ENCODE results near the gene LCNL1.
A peak's percentile ranks its signal among the peaks of the same experiment; 100 is the strongest.
"Not testable (repeated sequence)": the region's sequence is repeated elsewhere in the genome, so short reads cannot be mapped to it uniquely, and the experiment has no call there.

LCNL1 gene

DNA sequence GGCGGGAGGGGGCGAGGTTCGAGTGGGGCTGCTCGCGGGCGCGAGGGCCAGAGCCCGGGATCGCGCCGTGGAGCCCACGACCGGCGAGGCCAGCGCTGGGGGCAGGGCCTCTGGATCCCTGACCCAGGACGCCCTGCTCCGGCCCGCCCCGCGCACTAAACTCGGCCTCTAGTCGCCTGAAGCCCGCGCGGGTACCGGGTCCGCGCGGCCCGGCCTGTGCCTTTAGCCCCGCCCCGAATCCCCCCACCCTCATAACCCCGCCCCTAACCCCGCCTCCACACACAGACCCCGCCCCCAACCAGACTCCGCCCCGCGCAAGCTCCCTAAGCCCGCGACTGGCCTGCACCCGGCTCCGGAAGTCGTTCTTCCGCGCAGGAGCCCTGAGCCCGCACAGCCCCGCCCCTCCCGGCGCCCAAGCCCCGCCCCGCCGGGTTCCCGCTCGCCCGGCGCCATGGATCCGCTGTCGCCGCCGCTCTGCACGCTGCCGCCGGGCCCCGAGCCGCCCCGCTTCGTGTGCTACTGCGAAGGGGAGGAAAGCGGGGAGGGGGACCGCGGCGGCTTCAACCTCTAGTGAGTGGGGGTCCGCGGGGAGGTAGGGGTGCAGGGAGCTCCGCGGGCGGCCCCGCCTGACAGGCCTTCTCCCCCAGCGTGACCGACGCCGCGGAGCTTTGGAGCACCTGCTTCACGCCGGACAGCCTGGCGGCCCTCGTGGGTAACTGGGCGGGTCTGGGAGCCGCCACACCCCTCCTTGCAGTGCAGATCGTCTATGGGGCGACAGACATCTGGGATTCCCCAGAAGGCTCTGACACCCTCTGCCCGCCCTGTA lies 9.4 kb downstream of the LCNL1 start, which contains the start of gene PAXX:
Gene PAXX, plus strand, starts transcription at position 430 of the 826 bp plus-strand sequence. Its CDS starts 22 bp downstream, at position 452.
- no peak for FAIRE-seq
- DNase-seq (ENCODE audit: low spot score) = peak; percentile 98

DNA sequence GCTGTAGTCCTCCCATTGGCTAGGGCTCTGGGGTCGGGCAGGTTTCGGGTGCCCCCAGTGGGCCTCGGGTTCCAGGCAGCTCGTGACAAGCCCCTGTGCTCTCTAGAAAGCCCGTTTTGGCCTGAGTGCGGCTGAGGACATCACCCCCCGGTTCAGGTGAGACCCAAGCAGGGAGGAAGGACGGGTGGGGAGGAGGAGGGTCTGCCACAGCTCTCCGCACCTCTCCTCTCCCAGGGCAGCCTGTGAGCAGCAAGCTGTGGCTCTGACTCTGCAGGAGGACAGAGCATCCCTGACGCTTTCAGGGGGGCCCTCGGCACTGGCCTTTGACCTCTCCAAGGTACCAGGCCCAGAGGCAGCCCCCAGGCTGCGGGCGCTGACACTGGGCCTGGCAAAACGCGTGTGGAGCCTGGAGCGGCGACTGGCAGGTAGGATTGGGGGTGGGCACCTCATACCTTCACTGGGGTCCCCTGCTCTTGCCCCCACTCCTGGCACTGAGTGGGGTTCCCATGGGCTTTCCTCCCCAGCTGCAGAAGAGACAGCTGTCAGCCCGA lies 10.1 kb downstream of the LCNL1 start:
- no peak for DNase-seq (ENCODE audit: low spot score)
- no peak for FAIRE-seq

DNA sequence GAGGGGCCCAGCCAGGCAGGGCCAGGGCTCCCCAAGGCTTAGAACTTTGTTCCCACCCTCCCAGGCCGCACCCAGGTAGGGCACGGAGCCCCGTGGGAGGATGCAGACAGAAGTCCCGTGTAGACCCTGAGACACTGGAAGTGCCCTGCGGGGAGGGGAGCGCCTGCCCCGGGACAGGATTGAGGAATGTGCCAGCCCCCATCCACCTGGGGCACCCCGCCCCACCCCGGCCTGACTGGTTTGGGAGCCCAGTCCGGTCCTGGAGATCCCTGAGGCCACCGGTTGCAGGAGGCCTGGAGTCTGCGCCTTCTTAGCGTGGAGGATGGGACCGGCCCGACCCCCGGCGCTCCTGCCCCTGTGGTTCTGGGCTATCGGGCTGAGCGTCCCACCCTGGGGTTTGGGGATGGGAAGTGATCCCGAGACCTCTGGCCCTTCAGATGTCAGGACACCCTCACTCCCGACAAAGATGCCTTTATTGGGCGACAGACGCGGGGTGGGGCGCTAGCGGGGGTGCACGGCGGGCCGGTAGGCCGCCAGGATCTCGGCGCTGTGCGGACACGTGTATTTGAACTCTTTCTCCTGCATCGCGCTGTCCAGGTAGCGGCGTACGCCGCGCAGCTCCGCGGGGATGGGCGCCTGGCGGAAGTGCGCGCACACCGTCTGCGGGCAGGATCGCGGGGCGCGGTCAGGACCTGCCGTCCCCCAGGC lies 11.5 kb downstream of the LCNL1 start:
- DNase-seq (ENCODE audit: low spot score) = no peak
- no peak for FAIRE-seq

DNA sequence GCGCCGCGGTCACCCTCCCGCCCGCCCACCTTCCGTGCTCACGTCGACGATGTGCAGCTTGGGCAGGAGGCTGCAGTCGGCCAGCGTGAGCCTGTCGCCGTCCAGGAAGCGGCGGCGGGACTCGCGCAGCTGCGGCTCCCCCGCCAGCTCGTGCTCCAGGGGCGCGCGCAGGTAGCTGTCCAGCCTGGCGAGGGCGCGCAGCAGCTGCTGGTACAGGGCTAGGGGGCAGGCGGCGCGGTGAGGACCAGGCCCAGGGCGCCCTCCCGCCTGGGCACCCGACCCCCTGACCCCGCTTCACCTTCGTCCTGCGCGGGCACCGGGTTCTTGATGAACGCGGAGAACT lies 12.1 kb downstream of the LCNL1 start:
- FAIRE-seq (no peak), DNase-seq (ENCODE audit: low spot score) (no peak)

DNA sequence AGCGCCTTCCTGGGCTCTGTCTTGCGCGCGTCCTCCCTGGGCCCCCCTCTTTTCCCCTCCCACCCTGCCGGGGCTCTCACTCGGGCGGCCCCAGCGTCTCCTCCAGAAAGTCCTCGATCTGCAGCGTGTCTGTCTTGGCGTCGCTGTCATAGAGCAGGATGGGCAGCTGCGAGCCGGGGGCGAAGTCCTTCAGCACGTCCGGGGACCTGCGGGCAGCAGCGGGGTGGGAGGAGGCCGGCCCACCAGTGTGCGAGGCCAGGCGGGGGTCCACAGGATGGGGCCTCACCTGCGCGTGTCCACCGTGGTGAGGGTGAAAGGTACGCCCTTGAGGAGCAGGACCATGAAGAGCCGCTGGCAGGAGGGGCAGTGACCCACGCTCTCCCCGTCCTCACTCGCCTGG lies 12.6 kb downstream of the LCNL1 start:
- FAIRE-seq (no peak), DNase-seq (ENCODE audit: low spot score) (no peak)

DNA sequence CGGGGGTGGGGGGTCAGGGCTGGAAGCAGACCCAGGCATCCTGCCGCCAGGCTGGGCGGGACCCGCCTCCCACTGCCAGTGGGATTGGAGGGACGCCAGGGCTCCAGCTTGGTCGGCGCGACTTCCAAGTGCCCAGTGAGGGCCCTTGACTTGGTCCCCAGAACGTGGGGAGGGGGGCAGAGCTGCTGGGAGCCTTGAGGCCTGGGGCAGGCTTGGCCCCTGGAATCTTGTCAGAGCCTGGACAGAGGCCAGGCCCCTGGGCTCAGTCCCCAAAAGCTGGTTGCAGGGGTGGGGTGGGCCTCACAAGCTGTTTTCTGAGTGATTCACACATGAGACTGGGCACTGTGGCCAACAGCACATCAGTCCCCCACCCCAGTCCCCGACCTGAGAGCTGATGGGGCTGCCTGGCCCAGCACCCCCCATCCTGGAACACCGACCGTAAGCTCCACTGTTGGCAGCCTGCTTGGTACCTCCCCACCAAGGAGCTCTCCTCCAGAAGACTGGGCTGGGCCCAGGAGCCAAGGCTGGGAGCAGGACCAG lies 13.0 kb downstream of the LCNL1 start:
- peak; percentile 34 for DNase-seq (ENCODE audit: low spot score)
- no peak for FAIRE-seq

DNA sequence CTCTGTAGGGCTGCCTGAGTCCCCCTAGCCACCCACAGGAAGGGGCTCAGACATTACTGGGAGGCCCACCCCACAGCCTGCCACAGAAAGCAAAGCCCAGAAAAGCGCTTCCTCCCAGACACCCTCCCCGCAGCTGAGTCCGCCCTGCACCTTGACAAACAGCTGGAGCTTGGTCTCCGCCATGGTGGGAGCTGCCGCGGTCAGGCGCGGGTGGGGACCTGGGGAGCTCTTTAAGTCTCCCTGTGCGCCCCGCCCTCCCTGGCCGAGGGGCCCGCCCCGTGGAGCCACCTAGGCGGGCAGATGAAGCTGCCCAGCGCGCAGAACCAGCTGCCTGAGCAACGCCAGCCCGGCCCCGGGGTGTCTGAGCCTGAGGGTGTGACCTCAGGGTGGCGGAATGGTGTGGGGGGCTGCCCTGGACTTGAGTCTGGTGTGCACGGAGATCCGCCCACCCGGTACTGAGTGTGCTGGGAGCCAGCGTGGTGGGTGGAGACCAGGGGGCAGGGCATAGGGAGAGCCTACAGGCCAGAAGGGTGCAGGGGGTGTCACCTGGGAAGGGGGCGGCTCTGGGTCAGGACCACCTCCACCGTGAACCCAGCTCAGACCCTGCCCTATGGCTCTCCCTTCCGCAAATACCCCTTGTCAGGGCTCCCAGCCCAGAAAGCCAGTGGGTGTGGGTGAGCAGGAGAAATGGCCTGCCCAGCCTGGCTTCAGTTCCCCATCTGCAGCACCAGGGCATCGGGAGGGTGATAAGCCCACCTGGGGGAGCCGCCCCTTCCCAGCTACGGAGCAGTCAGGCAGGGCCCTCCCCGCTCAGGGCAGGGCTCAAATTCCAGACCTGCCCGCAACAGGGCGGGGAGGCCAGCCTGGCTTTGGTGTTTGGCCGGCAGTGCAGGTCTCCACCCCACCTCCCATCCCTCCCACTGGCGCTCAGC lies 13.8 kb downstream of the LCNL1 start, which contains the start of gene CLIC3:
Gene CLIC3, minus strand, starts transcription at position 208 of the 932 bp plus-strand sequence. Its CDS starts 25 bp downstream, at position 183.
- FAIRE-seq (peak; percentile 63), DNase-seq (ENCODE audit: low spot score) (peak; percentile 75)

DNA sequence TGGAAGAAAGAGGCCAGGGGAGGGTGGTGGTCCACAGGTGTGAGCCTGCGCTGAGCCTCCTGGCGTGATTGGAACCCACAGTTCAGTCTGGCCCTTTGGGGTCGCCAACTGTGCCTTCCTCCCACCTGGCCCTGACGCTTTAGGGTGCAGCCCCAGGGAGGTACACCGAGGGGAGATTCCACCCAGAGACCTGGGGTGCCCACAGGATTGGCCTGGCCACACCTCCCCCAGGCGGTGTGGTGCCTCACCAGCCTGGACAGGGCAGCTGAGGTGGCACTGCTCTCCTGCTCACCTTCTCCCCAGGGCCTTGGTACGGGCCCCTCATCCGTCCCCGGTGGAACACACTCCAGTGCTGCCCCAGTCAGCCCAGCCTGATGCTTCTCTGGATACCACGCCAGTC lies 14.6 kb downstream of the LCNL1 start:
- FAIRE-seq (no peak), DNase-seq (ENCODE audit: low spot score) (no peak)

DNA sequence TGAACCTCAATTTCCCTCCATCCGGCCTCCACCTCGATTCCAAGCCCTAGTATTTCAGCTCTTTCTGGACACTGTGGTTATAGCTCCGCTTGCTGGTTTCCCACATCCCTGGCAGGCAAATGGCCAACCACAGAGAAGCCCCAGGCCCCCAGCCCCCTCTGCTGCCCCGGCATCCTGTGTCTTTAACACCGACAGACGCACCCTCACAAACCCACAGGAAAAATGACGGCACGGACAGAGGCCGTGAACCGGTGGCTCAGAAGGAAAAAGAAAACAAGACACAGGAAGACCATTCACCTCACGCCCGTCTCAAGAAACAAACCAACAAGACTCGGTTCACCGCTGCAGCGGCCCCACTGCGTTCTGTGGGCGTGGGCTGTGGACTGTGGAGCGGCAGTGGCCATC lies 15.0 kb downstream of the LCNL1 start:
- DNase-seq (ENCODE audit: low spot score) = no peak
- FAIRE-seq = no peak

DNA sequence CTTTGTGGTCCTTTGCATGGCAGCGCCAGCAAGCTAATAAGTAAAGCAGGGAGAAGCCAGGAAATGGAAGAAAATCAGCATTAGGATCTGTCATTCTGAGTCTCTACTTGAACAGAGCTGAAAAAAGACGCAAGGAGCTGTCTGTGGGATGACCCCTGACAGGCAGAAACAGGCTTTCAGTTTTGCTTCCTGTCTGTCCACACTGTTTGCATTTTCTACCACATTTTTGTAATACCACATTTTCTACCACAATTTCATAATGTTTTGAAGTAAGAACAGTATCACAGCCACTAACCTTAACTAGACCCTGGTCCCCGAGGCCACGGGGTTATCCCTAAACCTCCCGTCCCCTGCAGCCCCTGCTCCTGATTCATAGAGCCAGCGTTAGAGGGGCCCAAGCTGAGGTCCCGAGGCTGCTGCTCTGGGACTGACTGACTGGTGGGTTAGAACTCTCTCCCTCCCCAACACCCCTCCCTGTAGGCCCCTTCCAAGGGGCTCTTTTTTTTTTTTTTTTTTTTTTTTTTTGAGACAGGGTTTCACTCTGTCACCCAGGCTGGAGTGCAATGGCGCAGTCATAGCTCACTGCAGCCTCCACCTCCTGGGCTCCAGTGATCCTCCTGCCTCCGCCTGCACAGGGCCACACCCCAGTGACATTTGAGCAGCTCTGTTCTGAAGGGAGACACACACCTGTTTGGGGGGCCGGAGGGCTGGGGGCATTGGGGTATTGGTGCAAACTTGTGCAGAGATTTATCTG lies 17.6 kb downstream of the LCNL1 start:
- no peak for FAIRE-seq
- no peak for DNase-seq (ENCODE audit: low spot score)

DNA sequence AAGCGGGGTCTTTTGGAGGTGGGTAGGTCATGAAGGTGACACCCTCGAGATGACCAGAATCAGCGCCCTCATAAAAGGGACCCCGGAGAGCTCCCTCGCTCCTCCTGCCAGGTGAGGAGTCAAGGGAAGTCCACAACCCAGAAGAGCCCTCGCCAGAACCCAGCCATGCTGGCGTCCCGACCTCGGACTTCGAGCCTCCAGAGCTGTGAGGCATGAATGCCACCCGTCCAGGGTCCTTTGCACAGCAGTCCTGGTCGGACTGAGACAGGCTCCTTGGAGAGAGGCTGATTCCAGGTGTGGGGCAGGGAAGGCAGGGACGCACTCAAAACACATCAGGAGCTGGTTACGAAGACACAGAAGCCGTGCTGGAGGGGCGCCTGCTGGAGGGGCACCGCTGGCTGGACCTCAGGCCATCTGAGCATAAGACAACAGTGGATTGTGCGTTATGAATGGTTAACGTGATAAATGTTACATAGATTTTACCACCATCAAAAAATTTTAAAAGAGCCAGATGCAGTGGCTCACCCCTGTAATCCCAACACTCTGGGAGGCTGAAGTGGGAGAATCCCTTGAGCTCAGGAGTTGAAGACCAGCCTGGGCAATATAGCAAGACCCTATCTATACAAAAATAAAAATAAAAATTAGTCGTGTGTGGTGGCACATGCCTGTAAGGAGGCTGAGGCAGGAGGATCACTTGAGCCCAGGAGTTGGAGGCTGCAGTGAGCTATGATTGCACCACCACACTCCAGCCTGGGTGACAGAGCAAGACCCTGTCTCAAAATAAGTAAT lies 19.3 kb downstream of the LCNL1 start:
- no peak for DNase-seq (ENCODE audit: low spot score)
- no peak for FAIRE-seq

DNA sequence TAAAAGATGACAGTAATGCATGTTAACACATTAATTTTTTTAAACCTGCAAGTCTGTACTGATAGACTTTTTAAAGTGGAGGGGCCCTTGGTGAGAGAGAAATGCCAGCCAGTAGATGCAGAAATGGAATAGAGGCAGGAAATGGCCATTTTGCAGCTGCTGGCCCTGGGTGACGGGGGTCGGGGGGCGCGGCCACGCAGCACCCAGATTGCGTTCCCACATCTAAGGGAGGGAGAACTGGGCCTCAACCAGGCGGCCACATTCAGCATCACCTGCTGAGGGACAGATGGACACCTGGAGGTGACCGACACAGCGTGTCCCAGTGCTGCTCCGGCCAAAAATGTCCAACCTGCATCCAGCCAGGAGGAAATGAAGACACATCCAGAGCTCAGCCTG lies 19.9 kb downstream of the LCNL1 start:
- FAIRE-seq (no peak), DNase-seq (ENCODE audit: low spot score) (no peak)

DNA sequence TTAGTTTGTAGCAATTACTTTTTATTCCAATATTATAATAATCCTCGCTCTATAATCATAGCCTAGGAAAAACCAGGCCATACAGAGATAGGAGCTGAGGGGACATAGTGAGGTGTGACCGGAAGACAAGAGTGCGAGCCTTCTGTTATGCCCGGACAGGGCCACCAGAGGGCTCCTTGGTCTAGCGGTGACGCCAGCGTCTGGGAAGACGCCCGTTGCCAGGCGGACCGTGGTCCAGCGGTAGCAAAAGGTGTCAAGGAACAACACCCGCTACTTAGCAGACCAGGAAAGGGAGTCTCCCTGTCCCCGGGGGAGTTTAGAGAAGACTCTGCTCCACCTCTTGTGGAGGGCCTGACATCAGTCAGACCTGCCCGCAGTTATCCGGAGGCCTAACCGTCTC lies 21.5 kb downstream of the LCNL1 start:
- FAIRE-seq; DNase-seq (ENCODE audit: low spot score): not testable (repeated sequence)

DNA sequence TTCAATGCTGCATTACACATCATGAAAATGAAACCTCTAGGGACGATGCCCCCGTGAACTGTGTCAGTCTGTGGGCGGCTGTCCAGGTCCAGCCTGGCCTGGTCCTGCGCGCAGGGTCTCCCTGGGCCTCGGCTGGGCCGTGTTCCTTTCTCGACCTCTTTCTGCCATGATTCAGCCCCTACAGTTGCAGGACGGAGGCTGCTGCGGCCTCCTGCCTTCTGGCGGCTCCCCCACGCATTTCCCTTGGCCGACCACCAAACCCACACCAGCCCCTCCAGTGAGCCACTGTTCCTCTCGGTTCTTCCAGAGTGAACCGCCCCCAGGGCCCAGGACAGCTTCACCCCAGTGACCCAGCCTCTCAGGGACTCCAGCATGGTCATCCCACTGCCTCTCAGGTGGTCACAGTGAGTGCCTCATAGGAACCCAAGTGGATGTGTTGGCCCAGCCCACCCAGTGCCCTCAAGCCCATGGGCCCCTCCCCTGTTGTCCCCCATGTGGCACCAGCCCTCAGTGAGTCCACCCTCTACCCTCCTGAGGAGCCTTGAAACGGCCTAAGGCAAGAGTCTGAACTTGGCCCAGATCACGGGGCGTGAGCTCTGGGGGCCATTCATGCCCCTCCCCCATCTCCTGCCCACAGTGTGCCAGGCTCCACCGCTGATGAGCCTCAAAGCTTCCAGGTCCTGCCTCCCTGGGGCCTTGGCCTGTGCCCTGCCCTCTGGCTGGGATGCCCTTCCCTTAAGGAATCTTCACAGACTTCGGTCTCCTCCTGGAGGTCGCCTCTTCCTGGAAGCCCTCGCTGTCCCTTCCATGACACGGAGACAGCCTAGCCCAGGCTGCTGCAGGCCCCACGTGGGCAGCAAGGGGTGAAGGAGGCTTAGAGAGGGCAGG lies 23.6 kb downstream of the LCNL1 start:
- DNase-seq (ENCODE audit: low spot score) (no peak), FAIRE-seq (no peak)

DNA sequence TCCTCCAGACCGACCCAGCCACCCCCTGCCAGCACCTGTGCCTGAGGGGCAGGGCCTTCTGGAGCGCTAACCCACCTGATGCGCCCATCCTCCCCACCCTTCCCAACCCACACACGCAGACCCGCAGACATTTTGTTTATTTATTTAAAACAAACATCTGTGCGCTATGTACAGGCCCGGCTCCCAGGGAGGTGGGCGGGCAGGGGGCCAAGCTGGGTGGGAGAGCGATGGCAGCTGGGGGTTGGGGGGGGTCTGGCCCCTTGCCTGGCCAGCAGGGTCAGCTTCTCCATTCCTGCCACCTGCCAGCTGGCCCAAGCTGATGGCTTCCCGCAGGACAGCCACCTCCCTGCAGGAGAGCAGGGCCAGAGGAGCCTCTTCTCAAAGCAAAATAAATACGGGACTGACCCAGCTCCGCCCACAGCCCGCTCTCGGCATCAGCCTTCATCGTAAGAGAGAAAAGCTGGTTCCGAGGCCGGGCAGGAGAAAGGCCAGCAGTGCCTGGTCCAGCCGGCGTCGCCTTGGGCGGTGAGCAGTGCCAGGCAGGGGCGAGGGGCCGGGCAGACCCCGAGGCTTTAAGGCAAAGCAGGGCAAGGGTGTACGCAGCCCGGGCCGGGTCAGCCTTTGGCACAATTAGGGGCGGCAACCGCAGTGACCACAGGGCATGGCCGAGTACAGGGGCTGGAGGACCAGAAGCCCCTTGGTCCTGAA lies 24.5 kb downstream of the LCNL1 start:
- DNase-seq (ENCODE audit: low spot score) = no peak
- FAIRE-seq = no peak

DNA sequence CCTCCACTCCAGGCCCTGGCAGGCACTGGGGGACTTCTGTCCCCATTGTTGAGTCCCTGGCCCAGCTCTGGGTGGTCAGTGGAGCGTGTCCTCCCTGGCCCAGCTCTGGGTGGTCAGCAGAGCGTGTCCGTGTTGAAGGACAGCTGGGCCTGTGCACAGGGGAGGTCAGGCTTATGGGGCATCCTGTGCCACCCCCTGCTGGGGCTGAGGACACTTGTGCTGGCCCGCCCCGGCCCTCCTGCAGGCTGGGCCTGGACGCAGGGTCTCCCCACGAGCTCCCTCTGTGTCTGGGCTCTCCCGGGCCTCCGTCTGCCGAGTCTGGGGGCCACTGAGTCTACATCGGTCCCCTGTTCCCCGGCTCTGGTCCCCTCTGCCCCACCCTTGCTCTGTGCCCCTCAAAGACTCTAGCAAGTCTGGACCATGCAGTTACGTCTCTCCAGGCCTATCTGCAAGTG lies 25.1 kb downstream of the LCNL1 start:
- DNase-seq (ENCODE audit: low spot score) (no peak), FAIRE-seq (no peak)

DNA sequence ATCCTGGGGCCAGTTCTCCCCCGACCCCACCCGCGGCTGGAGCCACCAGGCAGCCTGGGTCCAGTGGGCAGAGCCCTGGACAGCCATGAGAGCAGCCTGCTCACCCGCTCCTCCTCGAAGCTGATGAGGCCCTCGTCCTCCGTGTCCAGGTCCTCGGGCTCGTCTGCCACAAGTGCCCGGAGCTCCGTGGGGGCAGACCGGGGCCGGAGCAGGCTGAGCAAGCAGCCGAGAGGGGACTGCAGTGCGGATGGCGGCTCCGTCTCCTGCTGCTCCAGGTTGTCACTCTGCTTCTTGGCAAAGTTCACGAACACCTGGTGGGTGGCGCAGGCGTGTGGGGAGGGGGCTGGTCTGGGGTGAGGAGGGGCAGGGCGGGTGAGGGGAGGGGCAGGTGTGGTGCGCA lies 25.5 kb downstream of the LCNL1 start:
- DNase-seq (ENCODE audit: low spot score) (no peak), FAIRE-seq (no peak)

DNA sequence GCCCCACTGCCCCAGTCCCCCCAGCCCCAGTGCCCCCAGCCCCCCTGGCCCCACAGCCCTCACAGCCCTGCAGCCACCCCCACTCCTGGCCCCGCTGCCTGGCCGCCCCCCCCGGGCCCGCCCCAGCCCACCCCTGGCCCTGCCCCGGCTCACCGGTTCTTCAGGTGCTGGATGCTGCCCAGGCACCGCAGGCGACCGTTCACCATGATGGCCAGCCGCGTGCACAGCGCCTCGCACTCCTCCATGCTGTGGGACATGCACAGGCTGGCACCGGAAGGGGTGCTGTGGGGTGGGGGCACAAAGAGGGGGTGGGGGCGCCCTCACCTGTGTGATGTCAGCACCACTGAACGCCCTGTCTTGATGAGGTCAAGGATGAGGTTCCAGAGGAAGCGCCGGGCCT lies 26.4 kb downstream of the LCNL1 start:
- DNase-seq (ENCODE audit: low spot score) (no peak), FAIRE-seq (no peak)
